Astrocyte of the spinal cord (primary cell): ENCODE measurements around the gene SMCO3.

Experiments
- DNase-seq: peaks from one replicate; pipeline ENCODE4 v3.0.0; 2011; ENCODE audit warnings: low read depth, low spot score
- H3K4me3 ChIP-seq: 2 replicates; pipeline ENCODE4 v1.5.1; 2011; ENCODE audit warnings: low read depth, mild to moderate bottlenecking, low read length, moderate library complexity
- in situ Hi-C: cut with HindIII; loops from 2 replicates; pipeline ENCODE4 v1.10.0; 2017; ENCODE audit warnings: low sequenced_read_pairs
- TF ChIP-seq, protein P1 (sequence below): IDR thresholded peaks from 2 replicates; pipeline ENCODE4 v1.5.1; 2012; ENCODE audit warnings: low read depth, mild to moderate bottlenecking, low read length, inconsistent platforms

The SMCO3 gene

DNA sequence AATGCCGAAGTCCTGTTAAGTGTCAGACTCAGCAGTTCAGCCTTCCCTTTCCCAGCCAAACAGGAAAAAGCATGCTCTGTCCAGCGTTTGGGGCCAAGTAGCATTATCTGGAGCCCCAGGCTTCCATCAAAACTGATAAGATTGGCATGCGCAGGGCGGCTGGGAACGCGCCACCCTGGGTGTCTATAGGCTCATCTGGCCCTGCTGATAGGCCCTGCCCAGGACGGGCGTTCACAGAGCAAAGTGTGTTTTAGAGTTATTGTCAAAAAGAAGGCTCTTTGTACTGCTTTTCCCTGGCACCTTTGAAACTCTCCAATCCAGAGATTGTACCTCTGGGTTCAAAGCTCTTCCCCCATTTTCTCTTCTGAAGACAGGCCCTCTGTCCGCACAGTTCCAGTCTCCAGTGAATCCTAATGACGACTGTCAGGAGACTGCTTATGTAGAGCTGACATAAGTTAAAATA, 29.5 kb upstream of the SMCO3 start, which contains the start of gene ART4:
ART4 (minus strand) TSS at position 102 of the 463 bp plus-strand sequence. CDS start 413 bp downstream, outside the sequence.
- TF ChIP-seq, protein P1, sequence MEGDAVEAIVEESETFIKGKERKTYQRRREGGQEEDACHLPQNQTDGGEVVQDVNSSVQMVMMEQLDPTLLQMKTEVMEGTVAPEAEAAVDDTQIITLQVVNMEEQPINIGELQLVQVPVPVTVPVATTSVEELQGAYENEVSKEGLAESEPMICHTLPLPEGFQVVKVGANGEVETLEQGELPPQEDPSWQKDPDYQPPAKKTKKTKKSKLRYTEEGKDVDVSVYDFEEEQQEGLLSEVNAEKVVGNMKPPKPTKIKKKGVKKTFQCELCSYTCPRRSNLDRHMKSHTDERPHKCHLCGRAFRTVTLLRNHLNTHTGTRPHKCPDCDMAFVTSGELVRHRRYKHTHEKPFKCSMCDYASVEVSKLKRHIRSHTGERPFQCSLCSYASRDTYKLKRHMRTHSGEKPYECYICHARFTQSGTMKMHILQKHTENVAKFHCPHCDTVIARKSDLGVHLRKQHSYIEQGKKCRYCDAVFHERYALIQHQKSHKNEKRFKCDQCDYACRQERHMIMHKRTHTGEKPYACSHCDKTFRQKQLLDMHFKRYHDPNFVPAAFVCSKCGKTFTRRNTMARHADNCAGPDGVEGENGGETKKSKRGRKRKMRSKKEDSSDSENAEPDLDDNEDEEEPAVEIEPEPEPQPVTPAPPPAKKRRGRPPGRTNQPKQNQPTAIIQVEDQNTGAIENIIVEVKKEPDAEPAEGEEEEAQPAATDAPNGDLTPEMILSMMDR: no peak
- no peak for DNase-seq
- in situ Hi-C loops: no loop called here
- H3K4me3 ChIP-seq: no peak within 1 kb of the TSS

DNA sequence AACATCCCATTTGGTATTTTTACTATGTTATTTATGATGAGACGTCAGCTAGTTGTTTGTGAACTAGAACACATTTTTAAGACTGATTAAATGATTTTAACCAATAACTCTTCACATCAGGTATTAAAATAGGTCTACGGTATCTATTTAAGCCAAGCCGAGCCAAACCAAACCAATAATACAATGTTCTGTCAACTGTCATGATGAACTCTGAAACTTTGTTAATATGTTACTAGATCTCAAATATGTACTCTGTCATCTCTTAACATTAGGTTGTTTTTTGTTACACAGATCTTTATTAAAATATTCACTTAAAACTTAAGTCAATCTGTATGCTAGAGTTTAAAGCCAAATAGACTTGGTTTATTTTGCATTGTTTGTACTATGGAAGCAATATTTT, 28.3 kb upstream of the SMCO3 start:
- TF ChIP-seq, protein P1: no peak
- no peak overlapping the region for H3K4me3 ChIP-seq
- no peak for DNase-seq
- in situ Hi-C loops: no loop called here

DNA sequence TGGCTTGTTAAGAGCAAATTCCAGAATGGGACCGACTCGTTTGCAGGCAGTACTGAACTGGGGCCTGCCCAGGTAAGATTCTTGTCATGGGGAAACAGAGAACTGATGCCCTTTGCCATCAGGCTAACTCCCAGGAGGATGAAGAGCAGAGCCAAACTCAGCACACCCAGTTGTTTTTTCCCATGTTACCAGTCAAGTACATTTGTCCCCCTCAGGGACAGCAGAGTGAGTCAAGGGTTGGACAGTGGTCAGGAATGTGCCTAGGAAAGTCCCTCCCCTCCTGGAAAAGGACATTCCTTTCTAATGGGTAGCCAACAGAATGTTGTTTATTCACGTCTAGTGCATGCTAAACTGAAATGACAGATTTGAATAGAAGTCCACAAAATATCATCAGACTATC, 27.8 kb upstream of the SMCO3 start:
- in situ Hi-C loops: no loop called here
- TF ChIP-seq, protein P1: no peak
- DNase-seq: peak; percentile 40
- no peak overlapping the region for H3K4me3 ChIP-seq

DNA sequence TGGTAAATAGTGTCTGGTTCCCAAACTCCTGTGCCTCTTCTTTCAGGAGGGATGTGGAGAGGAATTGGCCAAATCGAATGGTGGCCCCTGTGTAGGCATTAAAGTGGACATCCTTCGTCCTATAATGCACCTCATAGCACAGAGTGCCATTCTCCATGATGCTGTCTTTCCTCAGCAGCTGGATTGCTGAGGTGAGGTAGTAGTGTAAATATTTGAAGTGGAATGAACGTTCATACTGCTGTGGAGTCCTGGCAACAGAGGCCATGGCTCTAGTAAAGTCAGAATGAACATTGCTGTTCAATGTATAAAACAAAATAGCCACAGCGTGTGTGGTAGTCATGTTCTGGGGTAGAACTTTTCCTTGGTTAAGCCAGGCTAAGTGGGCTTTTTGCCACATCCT, 26.6 kb upstream of the SMCO3 start:
- DNase-seq: no peak
- no peak overlapping the region for H3K4me3 ChIP-seq
- TF ChIP-seq, protein P1: no peak
- in situ Hi-C loops: no loop called here

DNA sequence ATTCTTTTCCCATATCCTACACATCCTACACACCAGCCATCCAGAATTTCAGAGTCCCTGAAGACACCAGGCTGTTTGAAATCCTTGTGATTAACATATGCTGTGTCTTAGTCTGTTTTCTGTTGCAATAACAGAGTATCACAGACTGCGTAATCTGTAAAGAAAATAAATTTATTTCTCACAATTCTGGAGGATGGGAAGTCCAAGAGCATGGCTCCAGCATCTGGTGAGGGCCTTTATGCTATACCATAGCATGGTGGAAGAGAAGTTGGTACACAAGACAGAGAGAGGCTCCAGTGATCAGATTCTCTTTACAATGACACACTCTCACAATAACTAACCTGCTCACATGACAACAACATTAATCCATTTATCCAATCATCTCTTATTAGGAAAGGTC, 25.3 kb upstream of the SMCO3 start:
- H3K4me3 ChIP-seq: no peak overlapping the region
- in situ Hi-C loops: no loop called here
- no peak for DNase-seq
- TF ChIP-seq, protein P1: no peak

DNA sequence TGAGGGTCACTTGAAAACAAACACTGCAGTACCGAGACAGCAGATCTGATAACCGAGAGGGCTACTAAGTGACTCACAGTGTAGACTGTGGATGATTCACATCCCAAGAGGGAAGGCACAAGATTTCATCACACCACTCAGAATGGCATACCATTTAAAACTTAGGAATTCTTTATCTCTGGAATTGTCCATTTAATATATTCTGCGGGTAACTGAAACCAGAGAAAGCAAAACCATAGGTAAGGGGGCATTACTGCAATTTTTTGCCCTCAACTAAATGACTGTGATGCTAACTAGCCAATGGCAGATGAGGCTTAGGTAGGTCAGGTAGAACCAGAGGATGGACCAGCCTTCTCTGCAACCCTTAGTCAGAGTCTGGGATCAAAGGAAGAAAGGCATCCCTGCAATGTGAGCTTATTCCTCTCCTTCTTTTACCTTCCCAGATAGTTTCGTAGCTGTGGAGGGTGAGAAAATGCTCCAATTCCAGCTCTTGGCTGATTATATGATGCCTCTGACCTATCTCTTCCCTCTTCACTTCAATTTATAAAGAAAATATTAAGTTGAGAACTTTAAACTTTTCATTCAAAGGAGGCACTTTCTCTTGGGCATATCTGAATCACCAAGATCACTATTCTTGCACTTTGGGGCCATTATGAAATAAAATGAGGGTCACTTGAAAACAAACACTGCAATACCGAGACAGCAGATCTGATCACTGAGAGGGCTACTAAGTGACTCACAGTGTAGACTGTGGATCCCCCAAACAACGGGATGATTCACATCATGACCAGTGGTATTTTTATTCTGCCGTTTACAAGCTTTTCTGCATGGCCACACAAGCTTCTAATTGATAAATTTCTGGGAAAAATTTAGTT, 22.6 kb upstream of the SMCO3 start:
- H3K4me3 ChIP-seq: no peak overlapping the region
- in situ Hi-C loops: no loop called here
- peak; percentile 82 for DNase-seq
- TF ChIP-seq, protein P1: no peak
